Smooth muscle cell of the brain vasculature (primary cell): ENCODE data around the gene HDGFL1.
A peak's percentile ranks its signal among the peaks of the same experiment; 100 is the strongest.

Experiments
- DNase-seq: peaks from one replicate; pipeline ENCODE4 v3.0.0-alpha.2; 2012; ENCODE audit warnings: low read depth, low spot score

The HDGFL1 gene

DNA sequence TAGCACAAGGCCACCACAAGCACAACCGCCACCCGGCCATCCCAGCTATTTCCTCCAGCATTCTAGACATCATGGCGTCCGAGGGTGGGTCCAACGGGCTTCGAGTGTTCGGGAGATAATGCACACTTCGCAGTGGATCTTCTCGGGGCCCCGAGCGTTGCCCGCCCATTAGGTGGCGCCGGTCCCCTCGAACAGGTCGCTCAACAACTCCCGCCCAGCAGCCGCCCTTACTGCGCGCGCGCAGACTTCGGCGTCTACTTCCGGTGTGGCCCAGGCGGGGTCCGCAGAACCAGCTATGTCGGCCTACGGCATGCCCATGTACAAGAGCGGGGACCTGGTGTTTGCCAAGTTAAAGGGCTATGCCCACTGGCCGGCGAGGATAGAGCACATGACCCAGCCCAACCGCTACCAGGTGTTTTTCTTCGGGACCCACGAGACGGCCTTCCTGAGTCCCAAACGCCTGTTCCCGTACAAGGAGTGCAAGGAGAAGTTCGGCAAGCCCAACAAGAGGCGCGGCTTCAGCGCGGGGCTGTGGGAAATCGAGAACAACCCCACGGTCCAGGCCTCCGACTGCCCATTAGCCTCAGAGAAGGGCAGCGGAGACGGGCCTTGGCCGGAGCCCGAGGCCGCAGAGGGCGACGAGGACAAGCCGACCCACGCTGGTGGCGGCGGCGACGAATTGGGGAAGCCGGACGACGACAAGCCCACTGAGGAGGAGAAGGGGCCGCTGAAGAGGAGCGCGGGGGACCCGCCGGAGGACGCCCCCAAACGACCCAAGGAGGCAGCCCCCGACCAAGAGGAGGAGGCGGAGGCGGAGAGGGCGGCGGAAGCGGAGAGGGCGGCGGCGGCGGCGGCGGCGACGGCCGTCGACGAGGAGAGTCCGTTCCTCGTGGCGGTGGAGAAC is at the start of gene HDGFL1:
HDGFL1 (plus strand) TSS at position 286 of the 904 bp plus-strand sequence; CDS start at position 296, 10 bp downstream.
- DNase-seq: no peak

DNA sequence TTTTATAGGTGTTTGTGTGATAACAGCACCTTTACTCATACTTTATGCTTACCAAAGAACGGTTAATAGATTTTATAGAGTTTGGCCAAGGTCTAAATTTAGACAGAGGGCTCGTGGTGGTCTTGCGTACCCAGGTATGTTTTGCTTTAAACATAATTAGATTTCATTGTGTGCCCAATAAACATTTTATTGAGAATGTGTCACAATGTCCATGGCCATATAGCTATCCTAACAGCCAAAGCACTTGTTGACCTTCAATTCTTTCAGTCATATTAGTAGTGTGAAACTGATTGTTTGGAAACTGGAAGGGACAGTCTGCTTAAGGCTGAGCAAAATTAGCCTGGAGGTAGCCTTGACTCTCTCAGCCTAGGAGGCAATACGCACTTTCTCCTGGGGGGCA is 48.3 kb upstream of the HDGFL1 start:
- no peak for DNase-seq

GRCh38 chr6:22526736-22527135 is 42.6 kb upstream of the HDGFL1 start:
- DNase-seq: no peak

GRCh38 chr6:22529866-22530265 is 39.5 kb upstream of the HDGFL1 start:
- DNase-seq: no peak

DNA sequence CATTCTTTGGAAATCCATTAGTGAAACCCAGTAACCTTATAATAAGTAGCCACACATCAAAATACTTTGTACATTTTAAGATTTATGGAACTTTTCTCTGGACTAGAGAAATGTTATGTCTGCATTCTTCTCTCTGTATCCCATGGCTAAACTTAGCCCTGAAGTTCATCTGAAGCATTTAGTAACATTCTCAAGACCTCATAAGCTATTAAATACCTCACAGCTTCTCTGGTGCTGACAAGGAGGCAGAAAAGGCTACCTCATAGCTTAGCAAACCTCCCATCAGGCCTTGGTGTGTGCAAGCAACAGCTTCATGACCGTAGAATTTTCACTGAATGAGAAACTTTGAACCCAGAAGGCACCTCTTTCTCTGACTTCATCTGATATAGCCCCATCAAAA is 38.9 kb upstream of the HDGFL1 start:
- DNase-seq: no peak

DNA sequence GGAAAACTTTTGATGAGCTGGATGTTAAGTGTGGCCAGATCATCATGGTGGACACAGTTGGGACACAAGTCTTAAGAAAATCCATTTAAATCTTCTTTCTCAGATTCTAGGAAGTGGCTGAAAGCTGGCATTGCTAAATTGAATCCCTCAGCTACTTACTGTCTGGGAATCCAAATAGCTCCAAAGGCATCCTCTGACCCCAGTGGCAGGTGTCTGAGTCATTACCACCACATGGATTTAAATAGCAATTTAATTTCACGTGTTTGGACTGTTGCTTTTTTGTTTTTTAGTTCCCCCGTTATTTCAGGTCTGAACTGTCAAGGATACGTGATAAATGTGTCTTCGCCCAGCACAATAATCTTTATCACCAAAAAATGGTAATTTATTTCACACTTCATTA is 33.2 kb upstream of the HDGFL1 start:
- no peak for DNase-seq

GRCh38 chr6:22544476-22544875 is 24.9 kb upstream of the HDGFL1 start:
- DNase-seq: no peak

- DNase-seq: no peak
These were observed 24.3 kb upstream of the HDGFL1 start for GRCh38 chr6:22545051-22545450.

DNA sequence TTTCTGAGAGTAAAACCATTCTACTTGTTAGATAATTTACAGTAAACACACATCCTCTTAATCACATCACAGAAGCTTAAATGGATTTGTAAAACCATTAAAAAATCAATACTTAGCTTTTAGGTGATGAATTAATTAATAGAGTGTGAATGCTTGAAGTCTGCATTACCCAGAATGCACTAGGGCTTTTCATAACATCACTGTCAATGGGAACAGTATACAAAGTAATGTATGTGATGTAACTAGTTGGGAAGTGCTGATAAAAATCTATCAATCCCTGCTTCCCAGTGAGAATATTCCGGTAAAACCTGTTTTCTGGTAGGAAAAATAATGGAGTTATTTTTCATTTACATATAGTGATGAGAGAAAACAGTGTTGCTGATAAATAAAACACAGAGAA is 23.1 kb upstream of the HDGFL1 start:
- no peak for DNase-seq

GRCh38 chr6:22550971-22551670 is 18.2 kb upstream of the HDGFL1 start:
- peak; percentile 36 for DNase-seq

GRCh38 chr6:22556266-22556665 is 13.1 kb upstream of the HDGFL1 start:
- no peak for DNase-seq

- DNase-seq: no peak
These were observed 12.4 kb upstream of the HDGFL1 start for GRCh38 chr6:22557007-22557406.

DNA sequence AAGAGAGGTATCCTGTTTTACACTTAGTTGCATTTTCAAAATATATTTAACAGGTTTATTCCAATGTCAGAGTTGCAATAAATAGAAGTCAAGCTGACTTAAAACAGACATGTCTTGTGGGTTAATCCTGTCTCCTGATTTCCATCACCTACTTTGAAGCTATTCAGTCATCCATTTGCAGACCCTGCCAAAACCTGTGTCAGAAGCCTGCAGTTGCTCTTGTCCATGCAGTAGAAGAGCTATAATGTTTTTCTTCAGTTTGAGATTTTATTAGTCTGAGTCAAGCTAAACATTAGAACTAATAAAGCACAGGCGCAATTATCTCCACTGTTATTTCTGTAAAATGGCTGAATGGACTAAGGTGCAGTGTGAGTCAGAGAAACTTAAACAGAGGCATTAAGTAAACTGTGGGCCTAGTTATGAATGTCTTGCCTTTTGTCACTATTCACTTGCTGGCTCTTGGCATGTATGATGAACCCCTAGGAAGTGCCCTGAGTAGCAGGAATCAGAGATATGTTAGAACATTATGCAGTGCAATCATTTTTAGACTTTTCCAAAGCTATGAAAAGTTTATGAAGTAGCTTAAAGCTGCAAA is 11.0 kb upstream of the HDGFL1 start:
- DNase-seq: no peak

DNA sequence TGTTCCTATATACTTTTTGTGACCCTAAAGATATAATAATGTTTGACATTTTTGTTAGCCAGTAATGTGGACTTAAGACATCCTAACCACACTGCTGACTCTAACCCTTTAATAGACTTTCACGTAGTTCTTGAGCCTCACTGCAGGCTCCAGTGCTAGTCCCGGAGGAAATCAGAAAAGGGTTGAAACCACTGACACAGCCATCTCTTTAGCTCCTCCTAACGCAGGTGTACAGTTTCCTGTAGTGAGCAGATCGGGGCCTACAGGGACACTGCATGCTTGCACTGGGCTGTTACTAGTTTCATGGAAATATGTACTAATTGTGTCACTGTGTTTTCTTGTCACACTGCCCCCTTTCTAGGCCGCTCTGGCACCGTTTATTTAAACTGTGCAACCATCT is 512 bp upstream of the HDGFL1 start:
- DNase-seq: no peak

DNA sequence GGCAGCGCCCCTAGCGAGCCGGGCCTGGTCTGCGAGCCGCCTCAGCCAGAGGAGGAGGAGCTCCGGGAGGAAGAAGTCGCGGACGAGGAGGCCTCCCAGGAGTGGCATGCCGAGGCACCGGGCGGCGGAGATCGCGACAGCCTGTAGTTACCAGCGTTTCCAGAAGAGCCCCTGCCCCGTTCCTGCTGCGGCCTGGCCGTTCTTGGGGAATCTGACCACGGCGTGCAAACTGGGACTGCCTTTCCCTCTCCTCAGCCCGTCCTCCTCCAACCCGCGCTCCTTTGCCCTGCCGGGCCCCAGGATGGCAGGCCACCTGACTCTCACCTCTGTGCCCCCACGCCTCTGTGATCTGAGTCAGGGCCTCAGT is 802 bp downstream of the HDGFL1 start:
- DNase-seq: no peak

DNA sequence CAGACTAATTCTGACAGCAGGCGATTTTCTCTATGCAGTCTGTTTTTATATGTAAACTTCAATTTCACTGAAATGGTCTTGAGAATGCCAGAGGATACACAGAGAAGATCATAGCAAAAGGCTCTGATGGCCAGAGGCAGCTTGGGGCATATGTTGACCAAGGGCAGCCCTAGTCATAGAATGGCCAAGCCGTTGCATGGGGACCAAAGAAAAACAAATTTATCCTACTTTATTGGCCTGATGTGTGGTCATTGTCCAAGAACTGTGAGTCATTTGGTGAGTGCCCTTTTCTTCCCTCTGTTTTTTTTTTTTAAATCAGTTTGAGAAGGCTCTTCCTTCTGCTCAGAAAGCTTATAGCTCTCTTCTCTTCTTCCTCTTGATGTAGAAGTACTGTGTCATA is 5.8 kb downstream of the HDGFL1 start:
- DNase-seq: no peak

DNA sequence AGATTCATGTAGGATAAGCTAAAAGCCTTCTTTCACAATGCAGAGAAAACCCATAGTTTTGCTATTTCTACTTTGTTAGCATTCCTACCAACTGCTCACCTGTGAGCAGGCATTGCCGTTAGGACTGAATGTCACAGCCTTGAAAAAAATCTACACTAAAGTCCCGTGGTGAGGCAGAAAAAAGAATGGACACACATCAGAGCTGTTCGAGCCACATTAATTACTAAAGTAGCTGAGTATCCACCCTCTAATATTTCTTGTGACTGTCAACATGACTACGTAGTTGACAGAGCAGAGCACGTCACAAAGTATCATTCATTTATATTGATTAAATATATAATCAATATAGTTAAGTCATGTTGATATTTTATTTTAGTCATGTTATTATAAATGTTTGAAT is 10.1 kb downstream of the HDGFL1 start:
- no peak for DNase-seq

DNA sequence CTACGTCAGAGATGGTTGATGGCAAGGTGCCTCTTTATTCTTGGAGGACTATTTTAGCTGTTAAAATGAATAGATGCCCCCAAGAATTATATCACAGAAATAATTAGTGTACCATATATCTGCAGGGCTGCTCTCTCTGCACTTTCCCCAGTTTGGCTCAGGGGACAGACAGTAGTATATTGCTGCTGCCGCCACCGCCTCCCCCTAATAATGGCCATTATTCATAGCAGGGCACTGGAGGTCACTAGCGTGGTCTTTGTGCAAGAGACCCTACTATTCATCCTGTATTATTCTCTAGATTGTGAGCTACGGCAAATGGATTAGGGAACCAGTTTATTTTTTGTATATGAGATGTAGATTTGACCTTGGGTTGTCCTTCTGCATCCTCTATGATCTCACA is 11.0 kb downstream of the HDGFL1 start:
- DNase-seq: no peak

DNA sequence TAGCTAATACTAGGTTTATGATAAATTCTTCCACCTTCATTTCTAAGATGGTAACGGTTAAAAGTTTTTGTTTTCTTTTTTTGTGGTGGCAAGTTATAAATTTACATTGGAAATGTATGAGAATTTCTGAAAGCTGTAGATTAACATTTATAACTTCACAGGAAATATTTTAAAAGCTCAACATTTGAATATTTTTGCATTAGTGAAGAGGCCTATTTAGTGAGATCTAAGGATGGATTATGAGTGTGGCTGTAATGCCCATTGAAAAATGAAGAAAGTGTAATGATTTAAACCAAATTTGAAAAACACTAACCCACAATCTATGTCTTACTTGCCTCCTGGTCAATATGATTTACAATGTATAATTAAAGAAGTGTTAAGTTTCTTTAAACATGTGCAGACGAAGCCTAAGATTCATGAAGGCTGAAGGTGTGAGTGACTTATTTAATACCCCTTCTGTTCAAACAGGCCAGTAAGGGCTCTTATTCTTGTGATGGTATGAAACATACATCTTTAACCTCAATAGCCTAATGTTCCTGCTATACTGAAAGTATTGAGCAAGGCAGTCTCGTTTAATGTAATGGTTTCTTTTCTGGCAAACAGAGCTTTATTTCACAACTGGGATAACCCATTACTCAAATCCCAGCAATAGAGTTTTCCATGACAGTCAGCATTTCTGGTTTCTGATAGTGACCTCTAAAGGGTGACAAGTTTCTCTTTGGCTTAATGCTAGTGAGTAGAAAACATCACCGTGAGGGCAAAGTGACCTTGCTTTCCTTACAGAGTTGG is 13.2 kb downstream of the HDGFL1 start:
- no peak for DNase-seq

- no peak for DNase-seq
These were observed 13.9 kb downstream of the HDGFL1 start for GRCh38 chr6:22583230-22583629.

DNA sequence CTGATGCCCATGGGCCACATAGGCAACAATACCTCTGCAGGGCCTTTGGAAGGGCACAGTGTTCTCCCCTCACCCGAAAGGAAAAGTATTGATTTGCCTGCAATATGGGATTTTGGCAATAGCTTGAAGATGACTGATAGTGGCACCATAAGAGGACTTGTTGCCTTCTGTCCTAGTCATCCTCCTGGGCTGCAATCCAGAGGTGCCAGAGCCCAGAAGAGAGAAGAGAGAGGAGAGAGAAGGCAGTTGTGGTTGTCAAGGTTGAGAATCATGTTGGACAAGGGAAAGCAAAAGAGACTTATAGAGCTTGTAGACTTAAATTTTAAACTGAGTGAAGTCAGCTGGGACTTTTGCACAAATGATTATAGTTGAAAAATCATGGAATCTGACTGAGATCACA is 14.6 kb downstream of the HDGFL1 start:
- no peak for DNase-seq

GRCh38 chr6:22589118-22589517 is 19.8 kb downstream of the HDGFL1 start:
- no peak for DNase-seq
